ENCODE results near the gene MANBA.

GRCh38 chr4:102592256-102592655 is 168.5 kb downstream of the MANBA start:
- TF ChIP-seq YY1 (IDR thresholded peaks at IDR 0.05; ENCODE audit: insufficient read depth, insufficient read length): no peak
- no peak for TF ChIP-seq ZNF274 (IDR thresholded peaks at IDR 0.05; ENCODE audit: low read depth, low read length)
- no peak for TF ChIP-seq SUZ12 (IDR thresholded peaks at IDR 0.05; ENCODE audit: extremely low read depth, insufficient read depth, insufficient read length)

Data from NT2/D1 (cell line).